ENCODE data around the gene E4F1. TPM values are rescaled to one million over a fixed set of nuclear protein-coding genes. Genes with fewer than 3 reads are reported as not detected.

Gene E4F1
- total and polyA plus RNA-seq, 2 of the 8 experiments (the other 6 are each of a cell fraction or from before 2014, with no cell fraction given): 22.2 to 27.0 TPM

DNA sequence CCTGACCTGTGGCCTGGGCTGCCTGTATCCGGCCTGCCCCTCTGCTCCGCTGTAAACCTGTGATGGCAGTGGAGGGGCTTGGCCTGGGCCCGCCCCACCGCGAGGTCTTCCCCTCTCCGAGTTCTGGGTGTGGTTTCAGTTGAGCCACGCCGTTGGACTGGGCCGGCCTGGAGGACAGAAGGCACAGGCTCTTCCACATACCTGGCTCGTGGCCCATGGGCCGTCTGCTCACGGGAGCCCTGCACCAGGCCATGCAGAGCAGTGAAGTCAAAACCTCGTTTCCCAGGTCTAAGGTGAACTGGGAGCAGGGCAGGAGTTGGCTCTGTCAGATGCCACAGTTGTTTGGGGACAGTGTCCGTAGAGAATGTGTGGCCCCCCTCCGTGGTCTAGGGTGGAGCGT lies 50.1 kb downstream of the E4F1 start:
- Histone ChIP-seq H3K23me2 (ENCODE audit: low read depth, low read length) (peaks cover 4% of the 10 kb centered on the region; the same call in 1 of the 2 replicates), H3K23ac (ENCODE audit: insufficient read length) (no peak overlapping the region), H3K4me1 (replicated peaks in 1 of 4; ENCODE audit: control insufficient read depth in 3 of 4, insufficient read depth in 4 of 4, low read length in 3 of 4) (peaks cover 0 to 2% (median under 1%) of the 10 kb centered on the region in 4 experiments; a peak in 2 of 7 replicates), H3K27ac (ENCODE audit: low read depth, low read length) (no peak overlapping the region), H3K4ac (replicated peaks; ENCODE audit: insufficient read length, low read depth, low read length) (no peak overlapping the region), H2BK15ac (ENCODE audit: low read length) (no peak overlapping the region), H3K4me2 (ENCODE audit: insufficient read depth in 1 of 2, low read depth in 2 of 2, low read length in 2 of 2) (no peak overlapping the region), H4K5ac (ENCODE audit: insufficient read length, low read depth, low read length) (no peak overlapping the region), H4K8ac (ENCODE audit: extremely low read depth, insufficient read depth, low read length) (no peak overlapping the region), H2BK20ac (ENCODE audit: low read length) (no peak overlapping the region), H4K20me1 (replicated peaks in 1 of 2; ENCODE audit: control insufficient read depth in 1 of 2, insufficient read depth in 2 of 2, low read length in 2 of 2) (peaks cover 3 to 18% of the 10 kb centered on the region in 2 experiments), H2AFZ (ENCODE audit: low read length) (no peak overlapping the region), H3K9me3 (ENCODE audit: insufficient read depth in 2 of 2, low read depth in 1 of 2, low read length in 1 of 2) (no peaks in the 10 kb centered on the region), H3K79me1 (ENCODE audit: low read depth, low read length) (peaks cover 9% of the 10 kb centered on the region), H2BK12ac (ENCODE audit: low read depth, low read length) (no peak overlapping the region), H3K9ac (replicated peaks in 1 of 4; ENCODE audit: extremely low read depth in 1 of 4, low read depth in 3 of 4, low read length in 3 of 4) (no peak overlapping the region), H3K56ac (replicated peaks; ENCODE audit: insufficient read length, low read depth, low read length) (no peak overlapping the region), H3K18ac (ENCODE audit: extremely low read depth, low read length) (no peak overlapping the region), H3K36me3 (ENCODE audit: control insufficient read depth in 2 of 4, insufficient read depth in 4 of 4, low read length in 3 of 4) (no peaks in the 10 kb centered on the region), H2BK120ac (replicated peaks; ENCODE audit: low read depth, low read length) (no peak overlapping the region), H3K14ac (ENCODE audit: insufficient read length) (no peak overlapping the region), H3K4me3 (ENCODE audit: extremely low read depth in 1 of 4, insufficient read depth in 2 of 4, low read depth in 3 of 4, low read length in 4 of 4) (no peak overlapping the region), H4K91ac (replicated peaks; ENCODE audit: insufficient read length, low read length) (no peak overlapping the region), H3K79me2 (ENCODE audit: control insufficient read depth in 1 of 2, insufficient read depth in 2 of 2, low read length in 2 of 2) (peaks cover 0 to 7% of the 10 kb centered on the region in 2 experiments; a peak in 2 of 4 replicates), H2BK5ac (ENCODE audit: low read depth, low read length) (no peak overlapping the region), H3K27me3 (replicated peaks in 1 of 4; ENCODE audit: control insufficient read depth in 3 of 4, extremely low read depth in 1 of 4, insufficient read depth in 3 of 4, low read length in 3 of 4) (no peaks in the 10 kb centered on the region), H2AK5ac (ENCODE audit: low read depth, low read length) (no peak overlapping the region)
- TF ChIP-seq RFX5 (IDR thresholded peaks at IDR 0.05; ENCODE audit: borderline replicate concordance, low read depth, low read length): no peak
- TF ChIP-seq ASH2L (IDR thresholded peaks at IDR 0.05; ENCODE audit: low read length): no peak
- no peak for TF ChIP-seq JUN (IDR thresholded peaks at IDR 0.05; ENCODE audit: low read depth, low read length)
- TF ChIP-seq RAD21 (IDR thresholded peaks at IDR 0.05 in 1 of 2, conservative IDR thresholded peaks at IDR 0.05 in 1 of 2; ENCODE audit: low read depth in 2 of 2, low read length in 2 of 2): no peak
- no peak for DNase-seq (ENCODE audit: low read depth in 1 of 2, low spot score in 2 of 2)
- CTCF ChIA-PET (ENCODE audit: partially characterized antibody): interaction anchor here (0.6 kb wide), 1 partner anchor 271 kb away, joined by 3 read pairs; no protein-coding TSS in a partner anchor
- POLR2A ChIA-PET (ENCODE audit: partially characterized antibody): interaction anchor here (0.7 to 2.4 kb wide), 6 partner anchors 11 to 165 kb away, joined by 3 to 9 read pairs (median 3); partner anchors contain the start of gene E4F1
- no peak for FAIRE-seq
- 93% methylated on average over 13 of the region's 16 CpGs; no CpG with 5 or more reads in 1 of the 2 experiments for WGBS, 2 experiments (ENCODE audit: extremely low coverage in 1 of 2, insufficient coverage in 1 of 2, insufficient read length in 1 of 2, insufficient replicate concordance in 2 of 2, low coverage in 1 of 2, low lambda C conversion rate in 2 of 2, missing lambda C conversion rate in 1 of 2)
